Muscle layer of colon (tissue), 2 donors: Measurements from ENCODE around the gene PRSS57.
A peak's percentile ranks its signal among the peaks of the same experiment; 100 is the strongest.

Source experiments
- H3K27ac ChIP-seq: one replicate; pipeline ENCODE4 v1.7.0; 2013; ENCODE audit warnings: low read depth, mild to moderate bottlenecking, low read length, moderate library complexity
- H3K27me3 ChIP-seq, 2 donors: one replicate each; pipeline ENCODE4 v1.7.0; 2013; ENCODE audit warnings: low read length in 2 of 2, mild to moderate bottlenecking in 2 of 2; ENCODE audit not compliant: insufficient read depth in 2 of 2, control insufficient read depth in 1 of 2
- H3K36me3 ChIP-seq: one replicate; pipeline ENCODE4 v1.7.0; 2013; ENCODE audit warnings: mild to moderate bottlenecking, low read length; ENCODE audit not compliant: insufficient read depth
- H3K4me1 ChIP-seq: one replicate; pipeline ENCODE4 v1.7.0; 2013; ENCODE audit warnings: mild to moderate bottlenecking, low read length; ENCODE audit not compliant: insufficient read depth
- H3K4me3 ChIP-seq, 2 donors: one replicate each; pipeline ENCODE4 v1.7.0; 2013; ENCODE audit warnings: low read length in 2 of 2, low read depth in 1 of 2, mild to moderate bottlenecking in 1 of 2, moderate library complexity in 1 of 2
- H3K9ac ChIP-seq: one replicate; pipeline ENCODE4 v1.7.0; 2013; ENCODE audit warnings: low read length
- H3K9me3 ChIP-seq: one replicate; pipeline ENCODE4 v1.7.0; 2013; ENCODE audit warnings: mild to moderate bottlenecking, low read length
- donor health status: abdominal sarcoma.
- donor health status: Adenocarcinoma of cecum.

Gene PRSS57

GRCh38 chr19:687569-688166, 7.6 kb downstream of the PRSS57 start:
- H3K27ac ChIP-seq, result no peak overlapping the region
- H3K9me3 ChIP-seq, result no peaks in the 10 kb centered on the region
- no peaks in the 10 kb centered on the region for H3K36me3 ChIP-seq
- no peak overlapping the region for H3K9ac ChIP-seq
- no peaks in the 10 kb centered on the region for H3K27me3 ChIP-seq
- no peaks in the 10 kb centered on the region for H3K4me1 ChIP-seq
- no peak overlapping the region for H3K4me3 ChIP-seq

- Histone ChIP-seq H3K4me1 (no peaks in the 10 kb centered on the region), H3K36me3 (no peaks in the 10 kb centered on the region), H3K27ac (no peak overlapping the region), H3K4me3 (no peak overlapping the region), H3K27me3 (no peaks in the 10 kb centered on the region), H3K9me3 (no peaks in the 10 kb centered on the region), H3K9ac (no peak overlapping the region)
These were observed 8.5 kb downstream of the PRSS57 start for GRCh38 chr19:686589-687297.

GRCh38 chr19:685454-685931, 9.8 kb downstream of the PRSS57 start:
- H3K4me1 ChIP-seq, result no peaks in the 10 kb centered on the region
- H3K27me3 ChIP-seq, result no peaks in the 10 kb centered on the region
- H3K36me3 ChIP-seq, result no peaks in the 10 kb centered on the region
- H3K27ac ChIP-seq, result no peak overlapping the region
- no peak overlapping the region for H3K9ac ChIP-seq
- H3K9me3 ChIP-seq, result no peaks in the 10 kb centered on the region
- no peak overlapping the region for H3K4me3 ChIP-seq

GRCh38 chr19:682678-683320, 12.5 kb downstream of the PRSS57 start:
- Histone ChIP-seq H3K27ac (no peak overlapping the region), H3K36me3 (no peaks in the 10 kb centered on the region), H3K9ac (no peak overlapping the region), H3K4me3 (no peak overlapping the region), H3K27me3 (no peaks in the 10 kb centered on the region), H3K9me3 (no peaks in the 10 kb centered on the region), H3K4me1 (peaks cover 15% of the 10 kb centered on the region)

GRCh38 chr19:681029-682019, 13.9 kb downstream of the PRSS57 start:
- H3K4me1 ChIP-seq, result peaks cover 17% of the 10 kb centered on the region
- H3K4me3 ChIP-seq, result peak overlapping the region; percentile 32 to 55
- no peaks in the 10 kb centered on the region for H3K9me3 ChIP-seq
- H3K27ac ChIP-seq, result peak overlapping the region; percentile 91
- H3K36me3 ChIP-seq, result no peaks in the 10 kb centered on the region
- peaks cover 0 to 6% of the 10 kb centered on the region in 2 donors for H3K27me3 ChIP-seq
- no peak overlapping the region for H3K9ac ChIP-seq

- Histone ChIP-seq H3K9ac (no peak overlapping the region), H3K27ac (peak overlapping the region; percentile 91), H3K4me1 (peaks cover 21% of the 10 kb centered on the region), H3K27me3 (peaks cover 0 to 6% of the 10 kb centered on the region in 2 donors), H3K36me3 (no peaks in the 10 kb centered on the region), H3K9me3 (no peaks in the 10 kb centered on the region), H3K4me3 (peak overlapping the region; percentile 55 to 79)
These were observed 14.8 kb downstream of the PRSS57 start for GRCh38 chr19:680287-681028.

- no peaks in the 10 kb centered on the region for H3K36me3 ChIP-seq
- peak overlapping the region; percentile 58 to 79 for H3K4me3 ChIP-seq
- peak overlapping the region; percentile 91 for H3K27ac ChIP-seq
- no peaks in the 10 kb centered on the region for H3K9me3 ChIP-seq
- H3K27me3 ChIP-seq, result peaks cover 0 to 6% of the 10 kb centered on the region in 2 donors
- H3K4me1 ChIP-seq, result peaks cover 21% of the 10 kb centered on the region
- peak overlapping the region; percentile 53 for H3K9ac ChIP-seq
These were observed 15.6 kb downstream of the PRSS57 start for GRCh38 chr19:679418-680286.

GRCh38 chr19:678791-679388, 16.4 kb downstream of the PRSS57 start:
- Histone ChIP-seq H3K36me3 (no peaks in the 10 kb centered on the region), H3K4me1 (peaks cover 21% of the 10 kb centered on the region), H3K27ac (peak overlapping the region; percentile 73), H3K9ac (peak overlapping the region; percentile 53), H3K27me3 (peaks cover 0 to 6% of the 10 kb centered on the region in 2 donors), H3K4me3 (peak overlapping the region in 1 of 2 donors; percentile 58), H3K9me3 (no peaks in the 10 kb centered on the region)

- H3K27ac ChIP-seq, result peak overlapping the region; percentile 78
- peaks cover 21% of the 10 kb centered on the region for H3K4me1 ChIP-seq
- H3K27me3 ChIP-seq, result peaks cover 0 to 6% of the 10 kb centered on the region in 2 donors
- H3K36me3 ChIP-seq, result no peaks in the 10 kb centered on the region
- no peak overlapping the region for H3K9ac ChIP-seq
- H3K9me3 ChIP-seq, result no peaks in the 10 kb centered on the region
- peak overlapping the region in 1 of 2 donors; percentile 17 for H3K4me3 ChIP-seq
These were observed 17.4 kb downstream of the PRSS57 start for GRCh38 chr19:677601-678436.
